Keratinocyte (primary cell): ENCODE data around the gene GPHB5. TPM values are rescaled to one million over a fixed set of nuclear protein-coding genes. Genes with fewer than 3 reads are reported as not detected.

Experiments
- DNase-seq: peaks from one replicate; pipeline ENCODE4 v3.0.0-alpha.2; 2011; ENCODE audit warnings: low read depth, missing footprints, low spot score
- FAIRE-seq: peaks from 2 replicates; lab custom pipeline; 2011; peaks lifted over from hg19 to GRCh38; lab: Jason Lieb, UNC
- H2AFZ ChIP-seq: 2 replicates; pipeline ENCODE4 v1.6.0; 2012; ENCODE audit warnings: low read length, control low read depth, inconsistent platforms; ENCODE audit not compliant: control insufficient read depth
- H3K27ac ChIP-seq: 2 replicates; pipeline ENCODE4 v1.5.1; 2011; ENCODE audit warnings: low read length; ENCODE audit not compliant: control insufficient read depth, insufficient read depth
- H3K27me3 ChIP-seq: 3 replicates; pipeline ENCODE4 v1.6.0; 2011; ENCODE audit warnings: low read length; ENCODE audit not compliant: control insufficient read depth, insufficient read depth; ENCODE audit errors: extremely low read depth
- H3K36me3 ChIP-seq, 2 experiments: 2 replicates in 1 of 2; 3 replicates in 1 of 2; pipeline ENCODE4 v1.5.1; 2011; ENCODE audit warnings: low read length in 2 of 2, mild to moderate bottlenecking in 1 of 2; ENCODE audit not compliant: control insufficient read depth in 2 of 2, insufficient read depth in 2 of 2; ENCODE audit errors: extremely low read depth in 1 of 2
- H3K4me1 ChIP-seq: 3 replicates; pipeline ENCODE4 v1.5.1; 2011; ENCODE audit warnings: low read length; ENCODE audit not compliant: control insufficient read depth, insufficient read depth; ENCODE audit errors: extremely low read depth
- H3K4me2 ChIP-seq: 3 replicates; pipeline ENCODE4 v1.6.0; 2011; ENCODE audit warnings: low read depth, low read length; ENCODE audit not compliant: control insufficient read depth, insufficient read depth; ENCODE audit errors: extremely low read depth
- H3K4me3 ChIP-seq, 3 experiments: fragments of 200-600 bp in 1 of 3; sonication (generic) in 1 of 3; 2 replicates in 2 of 3; 3 replicates in 1 of 3; pipeline ENCODE4 v1.5.1; 2011 to 2016; ENCODE audit warnings: low read length in 3 of 3, mild to moderate bottlenecking in 3 of 3, control low read depth in 2 of 3, inconsistent platforms in 1 of 3, low read depth in 1 of 3, mixed read lengths in 1 of 3, mixed run types in 1 of 3, moderate library complexity in 1 of 3; ENCODE audit not compliant: control insufficient read depth in 2 of 3, insufficient read depth in 2 of 3; ENCODE audit errors: extremely low read depth in 1 of 3
- H3K79me2 ChIP-seq: 2 replicates; pipeline ENCODE4 v1.6.0; 2012; ENCODE audit warnings: low read length; ENCODE audit not compliant: control insufficient read depth, insufficient read depth
- H3K9ac ChIP-seq: 3 replicates; pipeline ENCODE4 v1.6.0; 2011; ENCODE audit warnings: low read length; ENCODE audit not compliant: control insufficient read depth, insufficient read depth; ENCODE audit errors: extremely low read depth
- H3K9me1 ChIP-seq: 3 replicates; pipeline ENCODE4 v1.6.0; 2011; ENCODE audit warnings: low read length; ENCODE audit not compliant: control insufficient read depth, insufficient read depth; ENCODE audit errors: extremely low read depth
- H3K9me3 ChIP-seq: 2 replicates; pipeline ENCODE4 v1.5.1; 2012; ENCODE audit warnings: low read depth, low read length; ENCODE audit not compliant: control insufficient read depth
- H4K20me1 ChIP-seq: 3 replicates; pipeline ENCODE4 v1.6.0; 2011; ENCODE audit warnings: low read length; ENCODE audit not compliant: control insufficient read depth, insufficient read depth; ENCODE audit errors: extremely low read depth
- CTCF ChIP-seq, 3 experiments: IDR thresholded peaks in 1 of 3; conservative IDR thresholded peaks in 1 of 3; optimal IDR thresholded peaks in 1 of 3; 2 replicates in 2 of 3; 3 replicates in 1 of 3; pipeline versions ENCODE3 to v1.5.1; 2011; ENCODE audit warnings: low read length in 3 of 3, mild to moderate bottlenecking in 3 of 3, moderate library complexity in 2 of 3, control low read depth in 1 of 3, inconsistent platforms in 1 of 3; ENCODE audit not compliant: insufficient read depth in 2 of 3; ENCODE audit errors: extremely low read depth in 1 of 3
- EZH2 ChIP-seq: IDR thresholded peaks from one replicate; pipeline ENCODE4 v1.6.1; 2012; ENCODE audit warnings: inconsistent platforms, mild to moderate bottlenecking, low read length, moderate library complexity
- dilution Hi-C: fragments of 300-500 bp; cut with MboI; formaldehyde crosslinking; loops from one replicate; pipeline ENCODE4 v1.7.0; 2020; ENCODE audit warnings: low sequenced_read_pairs; ENCODE audit not compliant: extremely low pct_ligation_motif_present
- polyA plus RNA-seq, 5 experiments: library from polyadenylated mRNA; depleted of rRNA in 3 of 5; stranded (reverse) in 3 of 5; stranded (forward) in 1 of 5; unstranded in 1 of 5; fragments of >200 nt; gene quantifications; 1 replicate in 1 of 5; 2 replicates in 3 of 5; 3 replicates in 1 of 5; pipeline versions ENCODE4 v1.2.1 to v1.2.3, GENCODE V29; 2011 to 2012; ENCODE audit warnings: missing spikeins in 2 of 5, low read depth in 1 of 5, low replicate concordance in 1 of 5

The GPHB5 gene
- polyA plus RNA-seq, 1 donor (not counting 4 experiments of a cell fraction or from before 2014, with no cell fraction given) = not detected

GRCh38 chr14:63277591-63278183 lies 41.0 kb downstream of the GPHB5 start:
- no peaks in the 10 kb centered on the region for H3K27me3 ChIP-seq
- no peak overlapping the region for H3K9ac ChIP-seq
- H4K20me1 ChIP-seq = no peaks in the 10 kb centered on the region
- H3K9me1 ChIP-seq = no peaks in the 10 kb centered on the region
- no peak for DNase-seq
- H3K9me3 ChIP-seq = no peaks in the 10 kb centered on the region
- no peak for FAIRE-seq
- H3K79me2 ChIP-seq = no peaks in the 10 kb centered on the region
- no peaks in the 10 kb centered on the region for H3K36me3 ChIP-seq
- dilution Hi-C loops = no loop called here
- H3K27ac ChIP-seq = no peak overlapping the region
- H3K4me1 ChIP-seq = peaks cover 2% of the 10 kb centered on the region
- no peak overlapping the region for H2AFZ ChIP-seq
- no peak for TF ChIP-seq CTCF (optimal IDR thresholded peaks at IDR 0.05 in 1 of 3, IDR thresholded peaks at IDR 0.05 in 1 of 3, conservative IDR thresholded peaks at IDR 0.05 in 1 of 3; ENCODE audit: extremely low read depth in 1 of 3, insufficient read depth in 2 of 3, low read length in 3 of 3)
- H3K4me3 ChIP-seq = no peak overlapping the region
- H3K4me2 ChIP-seq = no peak overlapping the region

GRCh38 chr14:63276492-63277342 lies 42.0 kb downstream of the GPHB5 start:
- Histone ChIP-seq H3K36me3 (no peaks in the 10 kb centered on the region), H3K9me3 (no peaks in the 10 kb centered on the region), H2AFZ (no peak overlapping the region), H3K79me2 (no peaks in the 10 kb centered on the region), H4K20me1 (no peaks in the 10 kb centered on the region), H3K9me1 (no peaks in the 10 kb centered on the region), H3K9ac (no peak overlapping the region), H3K4me3 (no peak overlapping the region), H3K27ac (no peak overlapping the region), H3K27me3 (no peaks in the 10 kb centered on the region), H3K4me1 (peaks cover 2% of the 10 kb centered on the region), H3K4me2 (no peak overlapping the region)
- dilution Hi-C loops = no loop called here
- FAIRE-seq = peak; percentile 84
- DNase-seq = peak; percentile 15
- TF ChIP-seq EZH2 = no peak
- TF ChIP-seq CTCF (optimal IDR thresholded peaks at IDR 0.05 in 1 of 3, IDR thresholded peaks at IDR 0.05 in 1 of 3, conservative IDR thresholded peaks at IDR 0.05 in 1 of 3; ENCODE audit: extremely low read depth in 1 of 3, insufficient read depth in 2 of 3, low read length in 3 of 3) = peak; percentile 48 to 81 (median 51)
